ENCODE data around the gene PPP6R1.

GRCh38 chr19:55226788-55227187, 32.0 kb downstream of the PPP6R1 start:
- no peak for TF ChIP-seq CTCF (IDR thresholded peaks at IDR 0.05 in 8 of 11, conservative IDR thresholded peaks at IDR 0.05 in 3 of 11)
- no peak for TF ChIP-seq POLR2A (IDR thresholded peaks at IDR 0.05)

Measured in spleen (tissue), 7 donors.